GM10266 (cell line): ENCODE measurements around the gene NRBP1.
"Not testable (repeated sequence)": the region's sequence is repeated elsewhere in the genome, so short reads cannot be mapped to it uniquely, and the experiment has no call there.

ENCODE experiments used
- DNase-seq: peaks from one replicate; pipeline ENCODE4 v3.0.0; 2012; ENCODE audit errors: extremely low spot score
- CTCF ChIP-seq: IDR thresholded peaks from 2 replicates; pipeline ENCODE4 v1.5.1; 2012; ENCODE audit warnings: mild to moderate bottlenecking, low read depth; ENCODE audit not compliant: control insufficient read depth, insufficient read depth; ENCODE audit errors: missing control alignments

The NRBP1 gene

DNA sequence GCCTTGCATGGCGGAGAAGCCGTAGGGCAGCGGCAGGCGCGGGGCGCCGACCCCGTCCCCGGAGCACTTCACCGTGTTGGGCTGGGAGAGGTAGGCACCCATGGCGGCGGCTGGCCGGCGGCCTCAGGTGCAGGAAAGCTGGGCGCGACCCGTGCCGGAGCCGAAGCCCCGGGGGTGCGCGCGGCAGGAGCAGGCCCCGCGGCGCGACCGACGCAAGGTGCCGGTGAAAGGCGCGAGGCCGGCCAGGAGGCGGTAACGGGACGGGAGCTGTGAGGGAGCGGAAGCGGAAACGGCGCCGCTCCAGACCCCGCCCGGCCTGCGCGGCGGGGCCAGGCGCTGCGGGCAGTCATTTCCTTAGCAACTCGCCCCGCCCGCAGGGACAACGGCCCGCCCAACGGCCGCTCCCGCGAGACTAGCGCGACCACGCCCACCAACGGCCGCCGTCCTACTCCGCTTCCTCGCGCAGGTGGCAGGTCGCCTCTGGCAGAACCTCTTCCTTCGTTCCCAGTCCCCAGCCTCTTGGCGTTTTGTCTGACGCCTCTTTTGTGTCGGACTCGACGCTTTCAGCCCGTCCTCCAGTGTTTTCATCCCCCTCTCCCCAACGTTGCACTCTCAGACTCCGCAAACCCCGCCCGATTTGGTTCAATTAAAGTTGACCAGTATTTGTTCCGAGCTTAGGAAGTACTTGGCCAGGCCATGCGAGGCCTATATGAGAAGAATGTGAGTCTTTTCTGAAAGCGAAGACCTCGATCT is 18.9 kb upstream of the NRBP1 start, which contains the start of gene PPM1G:
PPM1G (minus strand) TSS at position 271 of the 753 bp plus-strand sequence; CDS start at position 102, 169 bp downstream.
- no peak for TF ChIP-seq CTCF
- DNase-seq, result peak; percentile 97

DNA sequence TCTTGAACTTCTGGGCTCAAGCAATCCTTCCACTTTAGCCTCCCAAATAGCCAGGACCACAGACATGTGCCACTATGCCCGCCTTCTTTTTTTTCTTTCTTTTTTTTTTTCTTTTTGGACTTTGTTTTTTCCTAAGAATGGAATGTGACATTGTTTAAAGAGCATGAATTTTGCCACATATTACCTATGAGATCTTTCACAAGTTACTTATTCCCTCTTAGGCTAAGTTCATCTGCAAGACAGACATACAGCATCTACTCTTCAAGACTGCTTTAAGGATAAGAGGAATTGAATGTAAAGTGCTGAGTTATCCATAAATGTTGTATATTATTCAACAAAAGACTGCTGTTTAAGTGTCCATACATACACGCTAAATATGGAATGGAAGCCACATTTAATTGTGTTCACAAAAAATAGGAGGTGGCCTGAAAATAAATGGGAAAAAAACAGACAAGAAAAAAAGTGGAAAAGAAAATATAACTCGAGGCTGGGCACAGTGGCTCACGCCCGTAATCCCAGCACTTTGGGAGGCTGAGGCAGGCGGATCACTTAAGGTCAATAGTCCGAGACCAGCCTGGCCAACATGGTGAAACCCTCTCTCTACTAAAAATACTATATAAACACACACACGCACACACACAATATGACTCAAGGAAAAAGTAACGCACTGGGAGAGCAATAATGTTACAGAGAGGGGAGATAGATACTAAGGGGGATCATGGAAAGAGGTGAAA is 15.8 kb upstream of the NRBP1 start:
- no peak for DNase-seq
- TF ChIP-seq CTCF, result no peak

DNA sequence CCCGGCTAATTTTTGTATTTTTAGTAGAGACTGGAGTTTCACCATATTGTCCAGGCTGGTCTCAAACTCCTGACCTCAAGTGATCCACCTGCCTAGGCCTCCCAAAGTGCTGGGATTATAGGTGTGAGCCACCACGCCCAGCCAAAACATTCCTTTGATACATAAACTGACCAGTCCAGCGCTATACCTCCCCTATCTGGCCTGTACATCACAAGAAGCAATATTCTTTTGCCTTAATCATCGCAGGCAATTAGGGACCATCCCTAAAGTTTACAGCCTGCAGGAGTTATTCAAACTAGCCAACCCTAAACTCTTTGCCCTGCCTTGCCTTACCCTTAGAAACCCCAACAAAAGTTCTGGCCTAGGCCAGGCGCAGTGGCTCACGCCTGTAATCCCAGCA is 12.3 kb upstream of the NRBP1 start:
- TF ChIP-seq CTCF, result no peak
- DNase-seq, result no peak

DNA sequence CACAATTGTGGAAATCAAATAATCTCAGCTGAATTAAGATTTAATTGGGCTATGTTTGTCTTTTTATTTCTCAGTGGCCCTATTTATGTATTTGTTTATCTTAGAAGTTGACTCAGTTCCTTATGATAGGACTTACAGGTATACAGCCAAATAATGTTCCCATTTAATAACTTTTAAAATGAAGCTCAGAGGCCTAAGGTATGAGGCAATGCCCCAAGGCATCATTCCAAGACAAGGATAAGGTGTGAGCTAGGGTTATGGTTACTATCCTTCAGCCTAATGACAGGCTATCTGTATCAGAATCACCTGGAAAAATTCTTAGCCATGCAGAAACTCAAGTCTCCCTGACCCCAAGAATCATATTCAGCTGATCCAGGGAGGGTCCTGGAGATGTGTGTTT is 7.4 kb upstream of the NRBP1 start:
- no peak for DNase-seq
- no peak for TF ChIP-seq CTCF

DNA sequence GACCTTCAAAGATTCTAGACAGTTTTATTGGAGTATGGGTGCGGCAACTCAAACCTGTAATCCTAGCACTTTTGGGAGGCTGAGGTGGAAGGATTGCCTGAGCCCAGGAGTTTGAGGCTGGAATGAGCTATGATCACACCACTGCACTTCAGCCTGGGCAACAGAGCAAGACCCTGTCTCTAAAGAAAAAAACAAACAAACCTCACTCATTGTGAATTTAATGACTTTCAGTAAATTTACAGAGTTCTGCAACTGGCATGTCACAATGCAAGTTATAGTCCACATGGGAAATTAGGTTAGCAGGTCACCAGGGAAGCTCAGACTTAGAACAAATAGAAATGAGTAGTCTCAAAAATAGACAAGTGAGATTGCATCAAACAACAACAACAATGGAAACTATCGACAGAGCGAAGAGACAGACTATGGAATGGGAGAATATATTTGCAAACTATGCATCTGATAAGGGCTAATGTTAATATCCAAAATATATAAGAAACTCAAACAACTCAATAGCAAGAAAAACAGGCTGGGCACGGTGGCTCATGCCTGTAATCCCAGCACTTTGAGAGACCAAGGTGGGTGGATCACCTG is 6.7 kb upstream of the NRBP1 start:
- no peak for DNase-seq
- no peak for TF ChIP-seq CTCF

- TF ChIP-seq CTCF, result no peak
Observed at GRCh38 chr2:27422958-27423357, 5.5 kb upstream of the NRBP1 start.

DNA sequence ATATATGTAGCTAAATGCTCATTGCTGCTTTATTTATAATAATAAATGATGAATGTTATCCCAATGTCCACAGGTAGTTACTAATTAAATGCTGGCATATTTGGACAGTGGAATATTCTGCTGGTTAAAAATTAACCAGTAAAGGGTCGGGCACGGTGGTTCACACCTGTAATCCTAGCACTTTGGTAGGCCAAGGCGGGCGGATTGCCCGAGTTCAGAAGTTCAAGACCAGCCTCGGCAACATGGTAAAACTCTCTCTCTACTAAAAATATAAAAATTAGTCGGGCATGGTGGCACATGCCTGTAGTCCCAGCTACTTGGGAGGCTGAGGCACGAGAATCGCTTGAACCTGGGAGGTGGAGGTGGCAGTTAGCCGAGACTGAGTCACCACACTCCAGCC is 3.4 kb upstream of the NRBP1 start:
- not testable (repeated sequence) for DNase-seq

More at GRCh38 chr2:27422958-27423357, 5.5 kb upstream of the NRBP1 start:
- DNase-seq, result no peak
